ENCODE results near the gene DGLUCY.
A peak's percentile ranks its signal among the peaks of the same experiment; 100 is the strongest.
"Not testable (repeated sequence)": the region's sequence is repeated elsewhere in the genome, so short reads cannot be mapped to it uniquely, and the experiment has no call there.

Gene DGLUCY

DNA sequence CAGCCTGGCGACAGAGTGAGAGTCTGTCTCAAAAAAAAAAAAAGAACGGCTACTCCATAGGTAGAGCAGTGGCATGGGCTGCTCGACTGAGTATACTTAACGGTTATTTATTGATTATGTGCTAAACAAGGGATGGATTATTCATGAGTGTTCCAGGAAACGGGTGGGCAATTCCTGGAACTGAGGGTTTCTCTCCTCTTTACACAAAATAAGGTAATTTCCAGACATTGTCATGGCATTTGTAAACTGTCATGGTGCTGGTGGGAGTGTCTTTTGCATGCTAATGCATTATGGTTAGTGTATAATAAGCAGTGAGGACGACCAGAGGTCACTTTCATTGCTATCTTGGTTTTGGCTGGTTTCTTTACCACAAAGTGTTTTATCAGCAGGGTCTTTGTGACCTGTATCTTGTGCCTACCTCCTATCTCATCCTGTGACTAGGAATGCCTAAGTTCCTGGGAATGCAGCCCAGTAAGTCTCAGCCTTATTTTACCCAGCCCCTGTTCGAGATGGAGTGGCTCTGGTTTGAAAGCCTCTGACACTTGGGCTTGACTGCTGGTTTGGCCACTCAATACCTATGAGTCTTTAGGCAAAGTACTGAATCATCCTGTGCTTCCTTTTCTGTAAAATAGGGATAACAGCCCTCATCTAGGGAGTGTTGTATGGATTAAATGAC lies 3.2 kb downstream of the DGLUCY start:
- POLR2A ChIA-PET (ENCODE audit: low non-redundant PET): no interaction called here
- DNase-seq (ENCODE audit: low spot score): no peak
- TF ChIP-seq, protein P1, sequence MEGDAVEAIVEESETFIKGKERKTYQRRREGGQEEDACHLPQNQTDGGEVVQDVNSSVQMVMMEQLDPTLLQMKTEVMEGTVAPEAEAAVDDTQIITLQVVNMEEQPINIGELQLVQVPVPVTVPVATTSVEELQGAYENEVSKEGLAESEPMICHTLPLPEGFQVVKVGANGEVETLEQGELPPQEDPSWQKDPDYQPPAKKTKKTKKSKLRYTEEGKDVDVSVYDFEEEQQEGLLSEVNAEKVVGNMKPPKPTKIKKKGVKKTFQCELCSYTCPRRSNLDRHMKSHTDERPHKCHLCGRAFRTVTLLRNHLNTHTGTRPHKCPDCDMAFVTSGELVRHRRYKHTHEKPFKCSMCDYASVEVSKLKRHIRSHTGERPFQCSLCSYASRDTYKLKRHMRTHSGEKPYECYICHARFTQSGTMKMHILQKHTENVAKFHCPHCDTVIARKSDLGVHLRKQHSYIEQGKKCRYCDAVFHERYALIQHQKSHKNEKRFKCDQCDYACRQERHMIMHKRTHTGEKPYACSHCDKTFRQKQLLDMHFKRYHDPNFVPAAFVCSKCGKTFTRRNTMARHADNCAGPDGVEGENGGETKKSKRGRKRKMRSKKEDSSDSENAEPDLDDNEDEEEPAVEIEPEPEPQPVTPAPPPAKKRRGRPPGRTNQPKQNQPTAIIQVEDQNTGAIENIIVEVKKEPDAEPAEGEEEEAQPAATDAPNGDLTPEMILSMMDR (conservative IDR thresholded peaks at IDR 0.05; ENCODE audit: low read depth): no peak
- CTCF ChIA-PET: no interaction called here
- H3K27ac ChIP-seq: peak overlapping the region; percentile 48

DNA sequence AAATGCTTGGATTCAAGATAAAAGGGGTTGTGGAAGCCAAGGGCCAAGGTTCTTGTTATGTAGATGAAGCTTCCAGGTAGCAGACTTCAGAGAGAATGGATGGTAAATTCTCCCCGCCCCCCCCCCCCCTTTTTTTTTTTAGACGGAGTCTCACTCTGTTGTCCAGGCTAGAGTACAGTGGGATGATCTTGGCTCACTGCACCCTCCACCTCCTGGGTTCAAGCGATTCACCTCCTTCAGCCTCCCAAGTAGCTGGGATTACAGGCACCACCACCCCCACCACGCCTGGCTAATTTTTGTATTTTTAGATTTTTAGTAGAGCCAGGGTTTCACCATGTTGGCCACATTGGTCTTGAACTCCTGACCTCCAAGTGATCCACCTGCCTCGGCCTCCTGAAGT lies 4.1 kb downstream of the DGLUCY start:
- POLR2A ChIA-PET (ENCODE audit: low non-redundant PET): no interaction called here
- no peak for DNase-seq (ENCODE audit: low spot score)
- TF ChIP-seq, protein P1 (conservative IDR thresholded peaks at IDR 0.05; ENCODE audit: low read depth): no peak
- CTCF ChIA-PET: interaction anchor here (0.7 kb wide), 1 partner anchor 40 kb away, joined by 4 read pairs; no protein-coding TSS in a partner anchor
- no peak overlapping the region for H3K27ac ChIP-seq

DNA sequence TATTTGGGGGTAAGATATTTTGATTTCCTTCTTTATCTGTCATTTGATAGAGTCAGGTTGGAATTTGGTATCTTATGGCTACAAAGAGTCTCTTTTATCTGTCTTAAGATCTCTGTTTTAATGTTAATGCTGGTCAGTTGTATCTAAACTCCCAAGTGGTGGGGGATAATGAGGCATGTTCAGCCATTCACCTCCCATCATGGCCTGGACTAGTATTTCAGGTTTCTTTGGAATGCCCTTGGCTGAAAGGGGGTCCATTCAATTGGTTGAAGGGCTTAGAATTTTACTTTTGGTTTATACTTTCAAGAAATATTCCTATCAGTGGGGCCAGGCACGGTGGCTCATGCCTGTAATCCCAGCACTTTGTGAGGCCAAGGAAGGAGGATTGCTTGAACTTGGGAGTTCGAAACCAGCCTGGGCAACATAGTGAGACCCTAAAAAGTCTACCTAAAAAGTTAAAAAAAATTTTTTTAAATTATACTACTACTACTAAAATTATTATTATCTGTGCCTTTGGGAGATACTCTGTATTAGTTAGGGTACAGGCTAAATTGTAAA lies 4.7 kb downstream of the DGLUCY start:
- no peak overlapping the region for H3K27ac ChIP-seq
- no peak for DNase-seq (ENCODE audit: low spot score)
- TF ChIP-seq, protein P1 (conservative IDR thresholded peaks at IDR 0.05; ENCODE audit: low read depth): no peak
- ChIA-PET CTCF (no interaction called here), POLR2A (ENCODE audit: low non-redundant PET) (interaction anchor here (0.6 kb wide), 1 partner anchor 35 kb away, joined by 6 read pairs; no protein-coding TSS in a partner anchor)

DNA sequence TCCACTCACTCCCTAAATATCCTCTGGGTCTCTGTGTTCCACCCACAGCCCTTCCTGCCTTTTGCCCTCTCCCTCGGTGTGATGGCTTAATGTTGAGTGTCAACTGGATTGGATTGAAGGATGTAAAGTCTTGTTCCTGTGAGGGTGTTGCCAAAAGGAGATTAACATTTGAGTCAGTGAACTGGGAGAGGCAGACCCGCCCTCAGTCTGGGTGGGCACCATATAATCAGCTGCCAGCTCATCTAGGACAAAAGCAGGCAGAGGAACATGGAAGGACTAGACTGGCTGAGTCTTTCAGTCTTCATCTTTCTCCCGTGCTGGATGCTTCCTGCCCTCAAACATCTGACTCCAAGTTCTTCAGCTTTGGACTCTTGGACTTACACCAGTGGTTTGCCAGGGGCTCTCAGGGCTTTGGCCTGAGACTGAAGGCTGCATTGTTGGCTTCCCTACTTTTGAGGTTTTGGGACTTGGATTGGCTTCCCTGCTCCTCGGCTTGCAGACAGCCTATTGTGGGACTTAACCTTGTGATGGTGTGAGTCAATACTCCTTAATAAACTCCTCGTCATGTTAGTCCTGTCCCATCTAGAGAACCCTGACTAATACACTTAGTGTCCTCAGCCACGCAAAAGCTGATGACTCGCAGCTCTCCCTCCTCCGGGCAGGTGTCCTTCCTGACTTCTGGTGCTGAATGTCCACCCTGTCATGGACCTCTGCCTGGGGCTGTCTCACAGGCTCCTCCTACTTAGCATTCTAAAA lies 5.9 kb downstream of the DGLUCY start:
- TF ChIP-seq, protein P1 (conservative IDR thresholded peaks at IDR 0.05; ENCODE audit: low read depth): no peak
- ChIA-PET POLR2A (ENCODE audit: low non-redundant PET) (no interaction called here), CTCF (no interaction called here)
- peak overlapping the region; percentile 81 for H3K27ac ChIP-seq
- DNase-seq (ENCODE audit: low spot score): peak; percentile 11

DNA sequence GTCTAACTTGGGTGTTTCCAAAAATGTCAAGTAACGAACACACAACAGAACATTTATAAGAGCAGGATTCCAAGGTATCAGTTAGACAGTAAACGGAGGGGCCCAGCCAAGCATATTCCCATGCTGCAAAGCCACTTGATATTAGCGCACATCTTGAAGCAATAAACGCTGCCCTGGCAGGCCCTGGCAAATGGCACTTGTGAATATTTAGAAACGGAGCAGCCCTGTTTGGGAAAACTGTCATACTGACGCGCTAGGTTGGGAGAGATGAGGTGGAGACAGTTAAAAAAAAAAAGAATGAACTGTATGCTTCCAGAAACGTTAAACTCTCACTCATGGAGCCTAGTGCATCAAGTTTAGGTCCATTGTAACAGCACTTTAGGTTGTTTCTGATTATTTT lies 9.3 kb downstream of the DGLUCY start:
- TF ChIP-seq, protein P1 (conservative IDR thresholded peaks at IDR 0.05; ENCODE audit: low read depth): no peak
- POLR2A ChIA-PET (ENCODE audit: low non-redundant PET): no interaction called here
- peak overlapping the region; percentile 73 for H3K27ac ChIP-seq
- CTCF ChIA-PET: no interaction called here
- DNase-seq (ENCODE audit: low spot score): no peak

GRCh38 chr14:91124406-91125270 lies 10.8 kb downstream of the DGLUCY start:
- peak overlapping the region; percentile 73 for H3K27ac ChIP-seq
- CTCF ChIA-PET; POLR2A ChIA-PET (ENCODE audit: low non-redundant PET); DNase-seq (ENCODE audit: low spot score): not testable (repeated sequence)

Data from RWPE1 (cell line).